HG02642 (cell line): ENCODE results near the gene PILRB.
"Not testable (repeated sequence)": the region's sequence is repeated elsewhere in the genome, so short reads cannot be mapped to it uniquely, and the experiment has no call there.

Experiments
- ATAC-seq: cut with Tn5 transposase; IDR thresholded peaks from one replicate; pipeline ENCODE4 v1.9.1; 2021; ENCODE audit warnings: mild to moderate bottlenecking; ENCODE audit not compliant: unreplicated experiment, poor library complexity

Gene PILRB

DNA sequence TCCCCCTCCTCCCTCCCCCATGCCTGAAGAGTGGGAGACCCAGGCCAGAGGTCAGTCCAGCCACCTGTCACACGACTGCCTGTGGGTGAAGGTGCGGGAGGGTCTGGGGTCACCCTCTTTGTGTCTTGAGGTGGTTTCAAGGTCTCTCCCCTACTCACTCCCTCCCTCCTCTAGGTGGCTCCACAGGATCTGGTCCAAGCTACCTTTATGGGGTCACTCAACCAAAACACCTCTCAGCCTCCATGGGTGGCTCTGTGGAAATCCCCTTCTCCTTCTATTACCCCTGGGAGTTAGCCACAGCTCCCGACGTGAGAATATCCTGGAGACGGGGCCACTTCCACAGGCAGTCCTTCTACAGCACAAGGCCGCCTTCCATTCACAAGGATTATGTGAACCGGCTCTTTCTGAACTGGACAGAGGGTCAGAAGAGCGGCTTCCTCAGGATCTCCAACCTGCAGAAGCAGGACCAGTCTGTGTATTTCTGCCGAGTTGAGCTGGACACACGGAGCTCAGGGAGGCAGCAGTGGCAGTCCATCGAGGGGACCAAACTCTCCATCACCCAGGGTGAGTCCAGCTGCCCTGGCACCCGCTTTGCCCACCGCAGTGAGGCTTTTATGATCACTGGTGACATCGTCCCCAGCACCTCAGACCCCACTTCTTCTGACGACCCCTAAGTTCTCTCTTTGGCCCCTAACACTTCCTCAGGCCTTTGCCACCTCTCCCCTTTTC, 16.1 kb downstream of the PILRB start:
- not testable (repeated sequence) for ATAC-seq

- ATAC-seq: no peak
Observed at GRCh38 chr7:100374601-100375000, 16.7 kb downstream of the PILRB start.

GRCh38 chr7:100376066-100376465, 18.1 kb downstream of the PILRB start:
- no peak for ATAC-seq

DNA sequence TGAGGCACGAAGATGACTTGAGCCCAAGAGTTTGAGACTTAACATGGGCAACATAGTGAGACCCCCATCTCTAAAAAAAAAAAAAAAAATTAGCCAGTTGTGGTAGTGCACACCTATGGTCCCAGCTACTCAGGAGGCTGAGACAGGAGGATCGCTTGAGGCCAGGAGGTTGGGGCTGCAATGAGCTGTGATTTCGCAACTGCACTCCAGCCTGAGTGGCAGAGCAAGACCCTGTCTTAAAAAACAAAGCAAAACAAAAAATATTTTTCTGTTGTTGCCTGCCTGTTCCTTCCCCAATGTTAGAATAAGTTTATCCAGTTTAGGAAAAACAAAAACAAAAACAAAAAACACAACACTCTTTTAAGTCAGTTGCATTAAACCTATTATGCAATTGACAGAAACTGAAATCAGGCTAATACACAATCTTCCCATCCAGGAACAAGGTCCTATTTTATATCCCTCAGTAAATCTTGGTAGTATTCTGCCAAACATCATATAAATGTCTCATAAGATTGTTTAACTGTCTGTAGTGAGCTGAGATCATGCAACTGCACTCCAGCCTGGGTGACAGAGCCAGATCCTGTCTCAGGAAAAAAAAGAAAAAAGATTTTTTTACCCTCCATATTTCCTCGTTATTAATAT, 20.3 kb downstream of the PILRB start:
- ATAC-seq: no peak

GRCh38 chr7:100380196-100380595, 22.3 kb downstream of the PILRB start:
- no peak for ATAC-seq

- ATAC-seq: not testable (repeated sequence)
Observed at GRCh38 chr7:100381531-100382233, 23.8 kb downstream of the PILRB start.

DNA sequence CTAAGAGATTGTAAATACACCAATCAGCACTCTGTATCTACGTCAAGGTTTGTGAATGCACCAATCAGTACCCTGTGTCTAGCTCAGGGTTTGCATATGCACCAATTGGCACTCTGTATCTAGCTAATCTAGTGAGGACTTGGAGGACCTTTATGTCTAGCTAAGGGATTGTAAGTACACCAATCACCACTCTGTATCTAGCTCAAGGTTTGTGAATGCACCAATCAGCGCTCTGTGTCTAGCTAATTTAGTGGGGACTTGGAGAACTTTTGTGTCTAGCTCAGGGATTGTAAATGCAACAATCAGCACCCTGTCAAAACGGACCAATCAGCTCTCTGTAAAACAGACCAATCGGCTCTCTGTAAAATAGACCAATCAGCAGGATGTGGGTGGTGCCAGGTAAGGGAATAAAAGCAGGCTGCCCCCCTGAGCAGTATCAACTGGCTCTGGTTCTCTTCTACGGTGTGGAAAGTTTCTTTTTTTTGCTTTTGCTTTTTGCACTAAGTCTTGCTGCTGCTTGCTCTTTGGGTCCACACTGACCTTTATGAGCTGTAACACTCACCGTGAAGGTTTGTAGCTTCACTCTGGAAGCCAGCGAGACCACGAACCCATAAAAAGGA, 24.4 kb downstream of the PILRB start:
- ATAC-seq: not testable (repeated sequence)

- ATAC-seq: no peak
Observed at GRCh38 chr7:100384628-100385294, 26.8 kb downstream of the PILRB start.

DNA sequence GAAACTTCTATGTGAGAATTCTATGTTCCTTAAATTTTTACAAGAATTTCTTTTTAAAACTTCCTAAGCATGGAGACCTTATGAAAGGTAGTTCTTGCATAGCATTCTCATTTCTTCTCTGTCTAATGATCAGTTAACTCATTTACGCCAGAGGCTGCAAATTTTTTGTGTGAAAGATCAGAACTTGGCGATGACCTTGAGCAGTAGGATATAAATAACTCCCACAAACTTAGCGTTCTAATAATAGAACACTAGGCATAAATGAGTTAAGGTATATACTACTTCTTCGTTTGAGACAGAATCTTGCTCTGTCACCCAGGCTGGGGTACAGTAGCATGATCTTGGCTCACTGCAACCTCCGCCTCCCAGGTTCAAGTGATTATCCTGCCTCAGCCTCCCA, 29.0 kb downstream of the PILRB start:
- ATAC-seq: no peak

- no peak for ATAC-seq
Observed at GRCh38 chr7:100387695-100388094, 29.8 kb downstream of the PILRB start.

DNA sequence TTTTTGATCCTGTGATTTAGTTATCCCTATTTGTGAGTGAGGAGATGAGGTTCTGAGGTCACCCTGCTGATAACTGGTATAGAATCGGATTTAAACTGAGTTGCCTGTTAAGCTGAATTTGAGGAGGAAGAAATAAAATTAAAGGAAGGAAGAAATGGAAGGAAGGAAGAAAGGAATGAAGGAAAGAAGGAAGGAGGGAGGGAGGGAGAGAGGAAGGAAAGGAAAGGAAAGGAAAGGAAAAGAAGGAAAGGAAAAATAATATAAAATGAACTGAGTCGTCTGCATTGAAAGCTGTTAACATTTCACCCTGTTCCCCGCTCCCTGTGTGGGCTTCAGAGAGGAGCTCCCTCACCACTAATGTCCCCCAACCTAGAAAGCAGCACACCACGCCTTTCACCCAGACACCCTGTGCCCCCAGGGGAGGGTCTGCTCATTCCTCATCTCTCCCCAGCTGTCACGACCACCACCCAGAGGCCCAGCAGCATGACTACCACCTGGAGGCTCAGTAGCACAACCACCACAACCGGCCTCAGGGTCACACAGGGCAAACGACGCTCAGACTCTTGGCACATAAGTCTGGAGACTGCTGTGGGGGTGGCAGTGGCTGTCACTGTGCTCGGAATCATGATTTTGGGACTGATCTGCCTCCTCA, 31.6 kb downstream of the PILRB start:
- no peak for ATAC-seq

DNA sequence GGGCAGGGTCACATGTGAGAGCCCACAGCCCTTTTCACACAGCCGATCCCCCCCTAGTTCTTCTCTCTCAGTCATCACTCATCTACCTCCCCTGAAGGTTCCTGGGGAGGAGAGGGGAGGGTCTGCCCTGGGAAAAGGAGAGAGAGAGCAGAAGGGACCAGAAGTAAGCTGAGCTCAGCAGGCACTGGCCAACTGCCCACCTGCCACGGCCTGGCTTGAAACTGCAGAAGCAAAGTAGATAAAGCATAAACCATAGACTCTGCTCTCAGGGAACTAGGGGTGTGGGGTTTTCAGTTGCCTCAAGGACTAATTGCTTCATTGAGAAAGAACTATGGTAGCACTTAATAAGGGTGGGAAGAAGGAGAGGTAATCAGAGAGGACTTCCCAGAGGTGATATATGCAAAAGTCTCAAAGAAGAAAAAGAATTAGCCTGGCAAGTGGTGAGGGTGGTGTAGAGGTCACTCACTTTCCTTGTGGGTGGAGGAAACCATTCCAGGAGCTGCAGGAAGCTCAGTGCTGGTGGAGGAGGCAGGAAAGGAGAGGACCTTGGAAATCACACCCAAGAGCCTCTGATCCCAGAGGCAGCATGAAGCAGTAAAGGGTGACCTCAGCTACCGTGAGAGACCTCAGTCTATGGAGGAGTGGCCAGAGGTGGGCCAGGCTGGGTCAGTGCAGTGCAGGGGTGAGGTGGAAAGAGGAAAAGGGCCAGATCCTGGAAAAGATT, 32.5 kb downstream of the PILRB start:
- ATAC-seq: no peak

DNA sequence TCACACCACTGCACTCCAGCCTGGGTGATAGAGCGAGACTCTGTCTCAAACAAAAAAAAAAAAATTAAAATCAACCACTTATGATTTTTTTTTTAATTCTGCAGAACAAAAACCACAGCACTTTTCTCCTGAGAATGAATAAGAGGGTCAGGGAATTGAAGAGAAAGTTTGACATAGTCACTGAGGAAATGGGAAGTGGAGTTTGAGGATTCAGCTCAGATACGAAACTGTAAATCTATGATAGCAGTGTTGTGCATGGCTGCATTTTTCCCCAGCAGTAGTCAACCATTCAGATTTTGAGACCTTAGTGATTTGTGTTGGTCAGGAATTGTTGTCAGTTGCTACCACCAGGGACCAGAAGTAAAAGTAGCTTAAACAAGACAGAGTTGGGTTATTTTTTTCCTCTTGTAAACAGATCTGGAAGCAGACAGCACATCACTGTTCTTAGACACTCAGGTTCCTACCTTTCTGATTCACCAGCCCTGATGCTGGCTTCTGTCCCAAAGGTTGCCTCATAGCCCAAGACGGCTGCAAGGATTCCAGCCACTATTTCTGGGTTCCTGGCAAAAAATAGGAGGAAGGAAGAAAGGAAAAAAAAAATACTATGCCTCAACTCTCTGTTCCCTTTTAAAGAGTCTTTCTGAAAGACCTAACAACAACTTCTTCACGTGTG, 35.5 kb downstream of the PILRB start:
- no peak for ATAC-seq

DNA sequence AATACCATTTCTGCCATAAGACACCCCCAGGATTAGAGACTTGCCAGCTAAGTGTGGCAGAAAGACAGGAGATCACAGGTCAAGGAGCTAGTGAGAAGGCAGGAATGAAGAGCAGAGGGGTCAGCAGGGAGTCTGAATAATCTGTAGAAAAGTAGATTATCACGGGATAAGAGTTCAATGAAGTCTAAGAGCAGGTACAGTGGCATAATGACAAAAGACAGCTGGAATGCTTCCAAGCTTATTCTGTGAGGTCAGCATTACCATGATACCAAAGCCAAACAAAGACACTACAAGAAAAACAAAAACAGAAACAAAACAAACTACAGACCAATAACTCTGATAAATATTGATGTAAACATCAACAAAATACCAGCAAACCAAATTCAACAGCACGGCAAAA, 36.2 kb downstream of the PILRB start:
- ATAC-seq: no peak

DNA sequence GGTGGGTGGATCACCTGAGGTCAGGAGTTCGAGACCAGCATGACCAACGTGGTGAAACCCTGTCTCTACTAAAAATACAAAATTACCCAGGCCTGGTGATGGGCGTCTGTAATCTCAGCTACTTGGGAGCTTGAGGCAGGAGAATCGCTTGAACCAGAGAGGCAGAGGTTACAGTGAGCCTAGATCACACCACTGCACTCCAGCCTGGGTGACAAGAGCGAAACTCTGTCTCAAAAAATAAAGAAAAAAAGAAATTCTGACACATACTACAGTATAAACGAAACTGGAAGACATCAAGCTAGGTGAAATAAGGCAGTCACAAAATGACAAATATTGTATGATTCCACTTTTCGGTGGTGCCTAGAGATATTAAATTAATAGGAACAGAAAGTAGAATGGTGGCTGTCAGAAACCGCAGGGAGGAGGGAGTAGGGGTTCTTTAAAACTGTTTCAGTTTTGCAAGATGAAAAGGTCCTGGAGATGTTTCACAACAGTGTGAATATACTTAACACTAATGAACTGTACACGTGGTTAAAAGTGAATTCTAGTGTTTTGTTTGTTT, 38.6 kb downstream of the PILRB start:
- ATAC-seq: peak; percentile 80

DNA sequence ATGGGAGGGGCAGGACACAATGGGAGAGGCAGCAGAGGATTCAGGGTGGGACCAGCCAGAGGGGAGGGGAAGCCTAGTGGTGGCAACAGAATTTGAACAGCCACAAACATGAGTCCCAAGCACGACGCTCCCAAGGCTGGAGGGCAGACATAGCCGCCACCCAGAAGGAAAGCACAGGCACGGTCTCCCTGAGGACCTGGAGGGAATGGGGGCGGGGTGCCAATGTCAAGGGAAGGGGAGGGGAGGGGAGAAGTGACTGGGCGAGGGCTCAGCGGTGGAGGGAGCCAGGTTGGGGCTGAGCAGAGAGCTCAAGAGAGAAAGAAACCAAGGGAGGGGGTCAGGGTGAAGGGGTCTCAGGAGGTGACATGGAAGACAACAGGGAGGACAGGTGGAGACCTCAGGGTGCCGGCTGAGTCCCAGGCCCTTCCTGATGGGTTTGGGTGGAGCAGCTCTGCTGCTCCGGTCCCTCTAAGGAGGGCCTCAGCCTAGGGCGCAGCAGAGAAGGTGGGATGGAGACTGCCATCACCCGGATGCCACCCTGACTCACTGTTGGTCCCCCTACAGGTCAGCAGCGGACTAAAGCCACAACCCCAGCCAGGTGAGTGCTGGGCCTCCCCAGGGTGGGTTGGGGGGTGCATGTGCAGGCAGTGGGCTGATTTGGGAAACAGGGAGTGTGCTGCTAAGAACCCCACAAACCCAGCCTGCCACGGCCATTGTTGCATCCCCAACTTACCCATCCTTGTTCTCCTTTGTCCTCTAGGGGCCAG, 39.6 kb downstream of the PILRB start:
- no peak for ATAC-seq

DNA sequence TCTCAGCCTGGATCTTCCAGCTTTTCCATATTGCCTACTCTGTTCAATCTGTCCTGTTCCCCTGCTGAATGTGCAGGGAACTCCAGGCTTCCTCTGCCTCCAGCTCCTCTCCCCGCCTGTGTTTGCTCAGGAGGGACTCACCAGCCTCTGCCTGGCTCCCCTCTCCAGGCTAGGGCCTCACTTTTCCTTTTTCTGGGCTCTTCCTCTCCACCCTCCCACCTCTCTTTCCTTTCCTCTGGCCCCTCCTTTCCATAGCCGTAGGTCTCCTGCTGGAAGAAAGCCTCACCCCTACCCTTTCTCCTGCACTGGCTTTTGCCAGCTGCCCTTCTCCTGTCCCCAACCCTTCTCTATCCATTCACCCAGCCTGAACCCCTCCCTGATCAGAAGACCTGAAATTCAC, 40.3 kb downstream of the PILRB start:
- no peak for ATAC-seq

GRCh38 chr7:100400041-100400440, 42.1 kb downstream of the PILRB start:
- no peak for ATAC-seq
